B cell (primary cell): ENCODE measurements around the gene NTN4. TPM values are rescaled to one million over a fixed set of nuclear protein-coding genes. Genes with fewer than 3 reads are reported as not detected.

ENCODE experiments used
- ATAC-seq: fragments of 200-7000 bp; cut with Tn5 transposase; one replicate; pipeline ENCODE4 v1.10.0; 2021; ENCODE audit warnings: low read depth, mild to moderate bottlenecking, moderate number of reproducible peaks, moderate library complexity
- CTCF ChIA-PET: fragments of 350-600 bp; sonication (Branson Sonifier 250); formaldehyde crosslinking; loops from one replicate; lab custom pipeline; 2021; ENCODE audit warnings: antibody characterized with exemption, inconsistent platforms; lab: Charles Lee
- POLR2A ChIA-PET: fragments of 350-600 bp; sonication (Branson Sonifier 250); formaldehyde crosslinking; loops from one replicate; lab custom pipeline; 2021; ENCODE audit warnings: antibody characterized with exemption; lab: Charles Lee
- DNase-seq: peaks from one replicate; pipeline ENCODE4 v3.0.0; 2013
- H2AFZ ChIP-seq: 2 replicates; pipeline ENCODE4 v1.6.1; 2012; ENCODE audit warnings: mild to moderate bottlenecking, low read depth, low read length; ENCODE audit not compliant: insufficient read depth, poor library complexity, severe bottlenecking
- H3K27ac ChIP-seq, 2 donors: 1 replicate in 1 of 2; 2 replicates in 1 of 2; pipeline ENCODE4 v1.5.1; 2012 to 2013; ENCODE audit warnings: low read length in 2 of 2, mild to moderate bottlenecking in 2 of 2, moderate library complexity in 1 of 2
- H3K27me3 ChIP-seq, 4 experiments: fragments of 200-600 bp in 1 of 4; sonication (generic) in 1 of 4; replicated peaks in 1 of 4; 1 replicate in 2 of 4; 2 replicates in 2 of 4; pipeline versions ENCODE4 v1.6.1 to v1.7.0; 2013 to 2016; ENCODE audit warnings: low read length in 3 of 4, mild to moderate bottlenecking in 2 of 4, mixed read lengths in 1 of 4, moderate library complexity in 1 of 4; ENCODE audit not compliant: insufficient read depth in 4 of 4, control insufficient read depth in 3 of 4; ENCODE audit errors: control extremely low read depth in 1 of 4
- H3K36me3 ChIP-seq, 2 experiments: replicated peaks in 1 of 2; 1 replicate in 1 of 2; 2 replicates in 1 of 2; pipeline versions ENCODE4 v1.6.1 to v1.7.1; 2013; ENCODE audit warnings: low read length in 1 of 2; ENCODE audit not compliant: insufficient read depth in 2 of 2, control insufficient read depth in 1 of 2; ENCODE audit errors: control extremely low read depth in 1 of 2, extremely low read depth in 1 of 2
- H3K4me1 ChIP-seq, 2 donors: fragments of 200-600 bp in 1 of 2; sonication (generic) in 1 of 2; 1 replicate in 1 of 2; 2 replicates in 1 of 2; pipeline versions ENCODE4 v1.5.1 to v1.6.1; 2013 to 2017; ENCODE audit warnings: low read length in 2 of 2; ENCODE audit not compliant: control insufficient read depth in 2 of 2, insufficient read depth in 2 of 2
- H3K4me2 ChIP-seq: replicated peaks from 2 replicates; pipeline ENCODE3; 2012; ENCODE audit warnings: mild to moderate bottlenecking, low read depth, low read length; ENCODE audit not compliant: poor library complexity, severe bottlenecking
- H3K4me3 ChIP-seq, 5 experiments: fragments of 200-600 bp in 1 of 5; sonication (generic) in 1 of 5; 1 replicate in 3 of 5; 2 replicates in 2 of 5; pipeline versions ENCODE4 v1.5.1 to v1.7.0; 2011 to 2016; ENCODE audit warnings: low read length in 4 of 5, mild to moderate bottlenecking in 4 of 5, low read depth in 2 of 5, control low read depth in 1 of 5, moderate library complexity in 1 of 5; ENCODE audit not compliant: insufficient read depth in 1 of 5; ENCODE audit errors: control extremely low read depth in 1 of 5, extremely low read depth in 1 of 5
- H3K79me2 ChIP-seq: fragments of 200-600 bp; sonication (generic); one replicate; pipeline ENCODE4 v1.6.0; 2016; ENCODE audit warnings: low read length; ENCODE audit not compliant: control insufficient read depth, insufficient read depth
- H3K9ac ChIP-seq: fragments of 200-600 bp; sonication (generic); 2 replicates; pipeline ENCODE4 v1.6.1; 2017; ENCODE audit warnings: mild to moderate bottlenecking, low read length, moderate library complexity
- H3K9me3 ChIP-seq, 3 donors: one replicate each; pipeline versions ENCODE4 v1.6.1 to v1.7.1; 2013; ENCODE audit warnings: low read length in 2 of 3; ENCODE audit not compliant: control insufficient read depth in 2 of 3, insufficient read depth in 1 of 3; ENCODE audit errors: control extremely low read depth in 1 of 3
- H4K20me1 ChIP-seq: 2 replicates; pipeline ENCODE4 v1.6.0; 2012; ENCODE audit warnings: mild to moderate bottlenecking, low read length; ENCODE audit not compliant: insufficient read depth, control insufficient read depth, poor library complexity, severe bottlenecking
- H3K27ac Mint-ChIP-seq: one replicate; pipeline ENCODE4 v1.8.0; 2021; ENCODE audit warnings: mixed read lengths
- H3K27me3 Mint-ChIP-seq: one replicate; pipeline ENCODE4 v1.8.0; 2021; ENCODE audit warnings: mixed read lengths
- H3K4me1 Mint-ChIP-seq: one replicate; pipeline ENCODE4 v1.8.0; 2021; ENCODE audit warnings: mixed read lengths
- H3K4me3 Mint-ChIP-seq: one replicate; pipeline ENCODE4 v1.8.0; 2021; ENCODE audit warnings: mixed read lengths
- H3K9me3 Mint-ChIP-seq: one replicate; pipeline ENCODE4 v1.8.0; 2022; ENCODE audit warnings: mixed read lengths; ENCODE audit not compliant: insufficient read depth
- CTCF ChIP-seq: fragments of 200-600 bp; IDR thresholded peaks from one replicate; pipeline ENCODE4 v1.8.0; 2022; ENCODE audit warnings: antibody characterized with exemption, mild to moderate bottlenecking
- EZH2 ChIP-seq: IDR thresholded peaks from 2 replicates; pipeline ENCODE4 v1.6.1; 2012; ENCODE audit warnings: borderline replicate concordance, low read depth, mild to moderate bottlenecking, moderate library complexity, low read length; ENCODE audit not compliant: insufficient read depth, poor library complexity, severe bottlenecking
- WGBS: methylation state at CpG from one replicate; pipeline ENCODE4 v1.1.5; 2013; ENCODE audit warnings: missing lambda C conversion rate; ENCODE audit not compliant: insufficient coverage; 5-methylcytosine and 5-hydroxymethylcytosine counted together
- intact Hi-C: fragments of 100-400 bp; cut with micrococcal nuclease; formaldehyde crosslinking; loops from one replicate; pipeline ENCODE4 v1.10.0; 2022
- polyA plus RNA-seq: library from polyadenylated mRNA; depleted of rRNA; stranded (reverse); fragments of >200 nt; gene quantifications from 2 replicates; pipeline ENCODE4 v1.2.3, GENCODE V29; 2012
- small RNA-seq: library from RNA; depleted of rRNA; stranded (forward); fragments of <200 nt; gene quantifications from one replicate; pipeline ENCODE3, GENCODE V24; 2012; ENCODE audit warnings: low replicate concordance, low read depth; ENCODE audit not compliant: insufficient read length
- total RNA-seq, 2 donors: library from RNA; stranded (reverse); fragments of 120-200 nt in 1 of 2; gene quantifications; 1 replicate in 1 of 2; 2 replicates in 1 of 2; pipeline versions ENCODE4 v1.2.3 to v1.2.4, GENCODE V29; 2013 to 2022

Gene NTN4
- total and polyA plus RNA-seq, 2 donors (not counting 1 experiment from before 2014, with no cell fraction given): not detected

GRCh38 chr12:95608252-95609033, 182.1 kb downstream of the NTN4 start:
- H3K4me3 ChIP-seq: no peak overlapping the region
- ATAC-seq: no peak
- Mint-ChIP-seq H3K4me1 (peaks cover 2% of the 10 kb centered on the region), H3K9me3 (no peaks in the 10 kb centered on the region), H3K27ac (no peak overlapping the region), H3K27me3 (peaks cover 14% of the 10 kb centered on the region), H3K4me3 (no peak overlapping the region)
- intact Hi-C loops: no loop called here
- CTCF ChIA-PET: no interaction called here
- H3K27me3 ChIP-seq: peaks cover 0 to 4% (median 1%) of the 10 kb centered on the region in 4 experiments
- POLR2A ChIA-PET: no interaction called here
- H3K9ac ChIP-seq: no peak overlapping the region
- no peak overlapping the region for H2AFZ ChIP-seq
- H3K9me3 ChIP-seq: no peaks in the 10 kb centered on the region
- H3K27ac ChIP-seq: no peak overlapping the region
- H3K79me2 ChIP-seq: no peaks in the 10 kb centered on the region
- no peak overlapping the region for H3K4me2 ChIP-seq
- H3K36me3 ChIP-seq: no peaks in the 10 kb centered on the region
- DNase-seq: no peak
- no peaks in the 10 kb centered on the region for H4K20me1 ChIP-seq
- TF ChIP-seq CTCF (no peak), EZH2 (no peak)
- 69% methylated on average over 3 of the region's 13 CpGs for WGBS
- H3K4me1 ChIP-seq: no peaks in the 10 kb centered on the region

Small RNAs within 50 kb of the gene (small RNA-seq; reads per million reads assigned to genes)
- gene RF00019 (not detected), gene RNU6-247P (not detected)

Other genes starting within 250 kb of the NTN4 start
- 7.0 and 7.1 TPM in 2 replicates for gene USP44, start 239.3 kb downstream of the NTN4 start, total RNA-seq
- 1.7 and 2.5 TPM in 2 replicates for gene USP44, start 239.3 kb downstream of the NTN4 start, polyA plus RNA-seq
- 23.8 and 25.5 TPM in 2 replicates for gene SNRPF, start 68.2 kb upstream of the NTN4 start, total RNA-seq
- gene SNRPF, start 68.2 kb upstream of the NTN4 start, polyA plus RNA-seq: 10.5 and 16.2 TPM in 2 replicates
- gene CCDC38, start 151.8 kb upstream of the NTN4 start, total RNA-seq: 1.00 and 1.3 TPM in 2 replicates
- gene CCDC38, start 151.8 kb upstream of the NTN4 start, polyA plus RNA-seq: 0.09 TPM in 1 of 2 replicates, not detected in the other
- 1.3 and 1.5 TPM in 2 replicates for gene AMDHD1, start 152.6 kb upstream of the NTN4 start, total RNA-seq
- 2.3 TPM in 2 replicates for gene AMDHD1, start 152.6 kb upstream of the NTN4 start, polyA plus RNA-seq
- gene HAL, start 205.6 kb upstream of the NTN4 start, total RNA-seq: 4.8 and 5.9 TPM in 2 replicates
- gene HAL, start 205.6 kb upstream of the NTN4 start, polyA plus RNA-seq: 1.3 and 2.0 TPM in 2 replicates
- 158 and 167 TPM in 2 replicates for gene LTA4H, start 244.8 kb upstream of the NTN4 start, total RNA-seq
- 129 and 153 TPM in 2 replicates for gene LTA4H, start 244.8 kb upstream of the NTN4 start, polyA plus RNA-seq